ENCODE measurements around the gene NBAS.

Gene NBAS

DNA sequence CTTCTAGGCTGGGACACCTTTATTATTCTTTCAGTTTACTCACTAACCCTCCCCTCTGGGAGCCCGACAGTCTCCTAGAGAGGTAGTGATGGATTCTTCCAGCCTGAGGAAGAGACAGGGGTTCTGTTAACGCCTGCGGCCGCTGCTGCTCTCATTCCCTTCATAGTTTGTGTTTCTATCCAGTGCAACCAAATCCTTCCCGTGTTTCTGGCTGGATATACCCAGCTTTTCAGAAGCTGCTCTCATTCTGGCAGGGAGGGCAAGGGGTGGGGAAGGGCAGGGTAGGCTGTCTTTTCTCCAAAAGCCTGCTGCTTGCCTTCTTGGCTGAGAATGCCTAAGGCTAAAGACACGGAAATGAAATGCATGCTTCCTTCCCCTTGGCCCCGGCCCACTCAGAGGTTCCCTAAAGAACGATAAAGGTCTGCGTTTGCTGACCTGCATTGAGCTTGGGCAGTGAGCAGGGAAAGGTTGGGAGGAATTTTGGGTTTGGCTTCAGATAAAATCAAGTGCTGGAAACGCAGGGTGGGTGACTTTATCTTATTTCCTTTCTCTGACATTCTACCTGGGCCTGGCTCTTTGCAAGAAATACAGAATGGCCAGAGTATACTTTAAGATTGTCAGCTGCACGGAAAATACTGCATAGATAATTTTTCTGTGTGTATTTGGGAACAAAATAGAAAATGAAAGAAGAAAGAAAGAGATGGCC, 390.9 kb downstream of the NBAS start:
- H3K4me3 ChIP-seq (replicated peaks in 1 of 2; ENCODE audit: low read depth in 2 of 2, low read length in 2 of 2): peak overlapping the region in 1 of 2 donors; percentile 41
- no peak for TF ChIP-seq CTCF (IDR thresholded peaks at IDR 0.05; ENCODE audit: low read depth, low read length)
- peak in 1 of 2 donors; percentile 55 for DNase-seq (ENCODE audit: low read depth in 2 of 2)

GRCh38 chr2:15169326-15170069, 391.6 kb downstream of the NBAS start:
- H3K4me3 ChIP-seq (replicated peaks in 1 of 2; ENCODE audit: low read depth in 2 of 2, low read length in 2 of 2): peak overlapping the region in 1 of 2 donors; percentile 41
- DNase-seq (ENCODE audit: low read depth in 2 of 2): peak; percentile 92 to 96
- TF ChIP-seq CTCF (IDR thresholded peaks at IDR 0.05; ENCODE audit: low read depth, low read length): no peak

DNA sequence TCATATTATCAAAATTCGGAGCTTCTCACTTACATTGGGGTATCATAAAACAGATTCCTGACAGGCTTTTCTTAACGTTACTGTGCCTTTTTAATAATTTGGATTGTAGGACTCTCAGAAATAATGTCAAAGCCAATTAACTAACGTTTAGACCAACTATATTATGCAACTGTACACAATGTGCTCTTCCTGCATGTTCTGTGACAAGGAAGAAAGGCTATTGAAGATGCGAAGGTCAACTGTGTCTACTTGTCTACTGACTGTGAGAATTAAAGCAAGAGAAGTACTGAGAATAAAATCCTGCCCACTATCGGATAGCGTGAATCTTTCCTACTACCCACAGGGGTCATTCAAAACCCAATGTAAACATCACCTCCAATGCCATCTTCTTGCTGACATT, 393.0 kb downstream of the NBAS start:
- TF ChIP-seq CTCF (IDR thresholded peaks at IDR 0.05; ENCODE audit: low read depth, low read length): no peak
- no peak overlapping the region for H3K4me3 ChIP-seq (replicated peaks in 1 of 2; ENCODE audit: low read depth in 2 of 2, low read length in 2 of 2)
- no peak for DNase-seq (ENCODE audit: low read depth in 2 of 2)

GRCh38 chr2:15166878-15167277, 394.3 kb downstream of the NBAS start:
- TF ChIP-seq CTCF (IDR thresholded peaks at IDR 0.05; ENCODE audit: low read depth, low read length): no peak
- no peak overlapping the region for H3K4me3 ChIP-seq (replicated peaks in 1 of 2; ENCODE audit: low read depth in 2 of 2, low read length in 2 of 2)

GRCh38 chr2:15163326-15163725, 397.8 kb downstream of the NBAS start:
- TF ChIP-seq CTCF (IDR thresholded peaks at IDR 0.05; ENCODE audit: low read depth, low read length): no peak
- H3K4me3 ChIP-seq (replicated peaks in 1 of 2; ENCODE audit: low read depth in 2 of 2, low read length in 2 of 2): no peak overlapping the region
- DNase-seq (ENCODE audit: low read depth in 2 of 2): no peak

More at GRCh38 chr2:15166878-15167277, 394.3 kb downstream of the NBAS start:
- no peak for DNase-seq (ENCODE audit: low read depth in 2 of 2)

- no peak for DNase-seq (ENCODE audit: low read depth in 2 of 2)
- no peak overlapping the region for H3K4me3 ChIP-seq (replicated peaks in 1 of 2; ENCODE audit: low read depth in 2 of 2, low read length in 2 of 2)
- TF ChIP-seq CTCF (IDR thresholded peaks at IDR 0.05; ENCODE audit: low read depth, low read length): no peak
Observed at GRCh38 chr2:15162620-15163019, 398.5 kb downstream of the NBAS start.

Measured in cardiac fibroblast (primary cell).